HepG2 (cell line): ENCODE results near the gene HRH3. TPM values are rescaled to one million over a fixed set of nuclear protein-coding genes. Genes with fewer than 3 reads are reported as not detected.

Experiments
- CREB1 ChIP-seq, 2 experiments: fragments of 450-650 bp in 1 of 2; IDR thresholded peaks; 2 replicates each; pipeline ENCODE4 v1.6.1; 2016 to 2017; ENCODE audit warnings: control low read depth in 1 of 2, mild to moderate bottlenecking in 1 of 2, missing compliant biosample characterization in 1 of 2, missing genetic modification characterization in 1 of 2
- CSRNP2 ChIP-seq: sonication (generic); formaldehyde crosslinking; conservative IDR thresholded peaks from 2 replicates; pipeline ENCODE4 v1.8.0; 2022; ENCODE audit warnings: low read depth, missing genetic modification reagents
- FOXC1 ChIP-seq: sonication (generic); formaldehyde crosslinking; IDR thresholded peaks from 2 replicates; pipeline ENCODE4 v1.8.0; 2022; ENCODE audit warnings: mild to moderate bottlenecking, missing genetic modification reagents, borderline replicate concordance
- GTF2F1 ChIP-seq: fragments of 150-350 bp; IDR thresholded peaks from 2 replicates; pipeline ENCODE4 v1.6.1; 2014; ENCODE audit warnings: low read length
- NFRKB ChIP-seq: fragments of 450-650 bp; IDR thresholded peaks from 2 replicates; pipeline ENCODE4 v1.6.1; 2017
- TCF7L2 ChIP-seq: IDR thresholded peaks from 2 replicates; pipeline ENCODE4 v1.6.1; 2011; ENCODE audit warnings: mild to moderate bottlenecking, low read depth, low read length, moderate library complexity
- TEAD3 ChIP-seq: optimal IDR thresholded peaks from 2 replicates; pipeline ENCODE3; 2016; ENCODE audit warnings: borderline replicate concordance
- ZNF282 ChIP-seq: fragments of 450-650 bp; IDR thresholded peaks from 2 replicates; pipeline ENCODE4 v1.6.1; 2018; ENCODE audit not compliant: partially characterized antibody
- ZNF367 ChIP-seq: sonication (generic); formaldehyde crosslinking; IDR thresholded peaks from 2 replicates; pipeline ENCODE4 v1.4.0; 2020; ENCODE audit warnings: missing genetic modification reagents, borderline replicate concordance
- polyA plus RNA-seq, 8 experiments: library from polyadenylated mRNA; depleted of rRNA in 3 of 8; stranded (reverse) in 7 of 8; unstranded in 1 of 8; fragments of >200 nt; fragmentation: Illumina TruSeq in 4 of 8; extraction: Trizol in 4 of 8; gene quantifications; 2 replicates each; pipeline versions ENCODE4 v1.2.1 to v1.2.3, GENCODE V29; 2011 to 2016; ENCODE audit warnings: low read depth in 4 of 8, missing spikeins in 1 of 8, mixed read lengths in 1 of 8; ENCODE audit not compliant: insufficient read depth in 1 of 8
- total RNA-seq, 5 experiments: library from RNA; depleted of rRNA; stranded (reverse); fragments of >200 nt; fragmentation: Illumina TruSeq; extraction: Trizol; gene quantifications; 2 replicates each; pipeline ENCODE4 v1.2.3, GENCODE V29; 2016; ENCODE audit warnings: low read depth in 1 of 5
- TF ChIP-seq, protein P1 (sequence below): sonication (generic); formaldehyde crosslinking; IDR thresholded peaks from 2 replicates; pipeline ENCODE4 v1.8.0; 2022; ENCODE audit warnings: mild to moderate bottlenecking, missing genetic modification reagents; ENCODE audit not compliant: insufficient replicate concordance
- TF ChIP-seq, protein P2 (sequence below): sonication (generic); formaldehyde crosslinking; IDR thresholded peaks from 2 replicates; pipeline ENCODE4 v1.9.0; 2021; ENCODE audit warnings: mild to moderate bottlenecking, missing genetic modification reagents
- TF ChIP-seq, protein P3 (sequence below): sonication (generic); formaldehyde crosslinking; IDR thresholded peaks from 2 replicates; pipeline ENCODE4 v1.5.1; 2020; ENCODE audit warnings: missing genetic modification reagents, mild to moderate bottlenecking, borderline replicate concordance
- TF ChIP-seq, protein P4 (sequence below): IDR thresholded peaks from 2 replicates; pipeline ENCODE4 v1.6.1; 2016; ENCODE audit warnings: missing biosample characterization, missing genetic modification reagents, low read depth
- TF ChIP-seq, protein P5 (sequence below): sonication (generic); formaldehyde crosslinking; IDR thresholded peaks from 2 replicates; pipeline ENCODE4 v1.4.0; 2020; ENCODE audit warnings: missing genetic modification reagents, low read depth, mild to moderate bottlenecking, borderline replicate concordance

Gene HRH3
- total and polyA plus RNA-seq, 2 of the 13 experiments (the other 11 are each of a cell fraction or from before 2014, with no cell fraction given), result 0.18 TPM; not detected in 1

DNA sequence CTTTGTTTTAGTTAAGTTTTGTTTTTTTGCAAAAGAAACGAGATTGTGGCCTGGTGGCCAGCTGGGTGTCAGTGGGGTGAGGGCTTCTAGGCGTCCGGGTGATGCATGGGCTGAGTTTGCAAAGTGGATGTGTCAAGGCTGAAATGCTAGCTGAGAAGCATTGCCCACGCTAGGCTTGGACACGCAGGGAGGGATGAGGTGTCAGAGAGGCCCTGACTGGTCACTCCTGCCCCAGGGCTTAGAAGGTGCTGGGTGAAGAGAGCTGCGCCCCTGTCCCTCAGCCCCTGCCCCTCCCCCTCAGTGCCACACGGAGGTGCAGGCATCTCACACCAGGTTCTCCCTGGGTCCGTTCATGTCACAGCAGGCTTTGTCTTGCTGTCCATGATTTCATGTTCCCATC lies 26.4 kb upstream of the HRH3 start (continued):
- TF ChIP-seq ZNF367, result no peak
- TF ChIP-seq TEAD3, result no peak
- no peak for TF ChIP-seq ZNF282
- 0 out of 2 replicates have a peak, but pooled peaks have one; percentile 27 for TF ChIP-seq CSRNP2 (CRISPR knock-in tag)
- no peak for TF ChIP-seq GTF2F1
- TF ChIP-seq, protein P1, sequence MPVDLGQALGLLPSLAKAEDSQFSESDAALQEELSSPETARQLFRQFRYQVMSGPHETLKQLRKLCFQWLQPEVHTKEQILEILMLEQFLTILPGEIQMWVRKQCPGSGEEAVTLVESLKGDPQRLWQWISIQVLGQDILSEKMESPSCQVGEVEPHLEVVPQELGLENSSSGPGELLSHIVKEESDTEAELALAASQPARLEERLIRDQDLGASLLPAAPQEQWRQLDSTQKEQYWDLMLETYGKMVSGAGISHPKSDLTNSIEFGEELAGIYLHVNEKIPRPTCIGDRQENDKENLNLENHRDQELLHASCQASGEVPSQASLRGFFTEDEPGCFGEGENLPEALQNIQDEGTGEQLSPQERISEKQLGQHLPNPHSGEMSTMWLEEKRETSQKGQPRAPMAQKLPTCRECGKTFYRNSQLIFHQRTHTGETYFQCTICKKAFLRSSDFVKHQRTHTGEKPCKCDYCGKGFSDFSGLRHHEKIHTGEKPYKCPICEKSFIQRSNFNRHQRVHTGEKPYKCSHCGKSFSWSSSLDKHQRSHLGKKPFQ (CRISPR knock-in tag), result no peak
- TF ChIP-seq, protein P2, sequence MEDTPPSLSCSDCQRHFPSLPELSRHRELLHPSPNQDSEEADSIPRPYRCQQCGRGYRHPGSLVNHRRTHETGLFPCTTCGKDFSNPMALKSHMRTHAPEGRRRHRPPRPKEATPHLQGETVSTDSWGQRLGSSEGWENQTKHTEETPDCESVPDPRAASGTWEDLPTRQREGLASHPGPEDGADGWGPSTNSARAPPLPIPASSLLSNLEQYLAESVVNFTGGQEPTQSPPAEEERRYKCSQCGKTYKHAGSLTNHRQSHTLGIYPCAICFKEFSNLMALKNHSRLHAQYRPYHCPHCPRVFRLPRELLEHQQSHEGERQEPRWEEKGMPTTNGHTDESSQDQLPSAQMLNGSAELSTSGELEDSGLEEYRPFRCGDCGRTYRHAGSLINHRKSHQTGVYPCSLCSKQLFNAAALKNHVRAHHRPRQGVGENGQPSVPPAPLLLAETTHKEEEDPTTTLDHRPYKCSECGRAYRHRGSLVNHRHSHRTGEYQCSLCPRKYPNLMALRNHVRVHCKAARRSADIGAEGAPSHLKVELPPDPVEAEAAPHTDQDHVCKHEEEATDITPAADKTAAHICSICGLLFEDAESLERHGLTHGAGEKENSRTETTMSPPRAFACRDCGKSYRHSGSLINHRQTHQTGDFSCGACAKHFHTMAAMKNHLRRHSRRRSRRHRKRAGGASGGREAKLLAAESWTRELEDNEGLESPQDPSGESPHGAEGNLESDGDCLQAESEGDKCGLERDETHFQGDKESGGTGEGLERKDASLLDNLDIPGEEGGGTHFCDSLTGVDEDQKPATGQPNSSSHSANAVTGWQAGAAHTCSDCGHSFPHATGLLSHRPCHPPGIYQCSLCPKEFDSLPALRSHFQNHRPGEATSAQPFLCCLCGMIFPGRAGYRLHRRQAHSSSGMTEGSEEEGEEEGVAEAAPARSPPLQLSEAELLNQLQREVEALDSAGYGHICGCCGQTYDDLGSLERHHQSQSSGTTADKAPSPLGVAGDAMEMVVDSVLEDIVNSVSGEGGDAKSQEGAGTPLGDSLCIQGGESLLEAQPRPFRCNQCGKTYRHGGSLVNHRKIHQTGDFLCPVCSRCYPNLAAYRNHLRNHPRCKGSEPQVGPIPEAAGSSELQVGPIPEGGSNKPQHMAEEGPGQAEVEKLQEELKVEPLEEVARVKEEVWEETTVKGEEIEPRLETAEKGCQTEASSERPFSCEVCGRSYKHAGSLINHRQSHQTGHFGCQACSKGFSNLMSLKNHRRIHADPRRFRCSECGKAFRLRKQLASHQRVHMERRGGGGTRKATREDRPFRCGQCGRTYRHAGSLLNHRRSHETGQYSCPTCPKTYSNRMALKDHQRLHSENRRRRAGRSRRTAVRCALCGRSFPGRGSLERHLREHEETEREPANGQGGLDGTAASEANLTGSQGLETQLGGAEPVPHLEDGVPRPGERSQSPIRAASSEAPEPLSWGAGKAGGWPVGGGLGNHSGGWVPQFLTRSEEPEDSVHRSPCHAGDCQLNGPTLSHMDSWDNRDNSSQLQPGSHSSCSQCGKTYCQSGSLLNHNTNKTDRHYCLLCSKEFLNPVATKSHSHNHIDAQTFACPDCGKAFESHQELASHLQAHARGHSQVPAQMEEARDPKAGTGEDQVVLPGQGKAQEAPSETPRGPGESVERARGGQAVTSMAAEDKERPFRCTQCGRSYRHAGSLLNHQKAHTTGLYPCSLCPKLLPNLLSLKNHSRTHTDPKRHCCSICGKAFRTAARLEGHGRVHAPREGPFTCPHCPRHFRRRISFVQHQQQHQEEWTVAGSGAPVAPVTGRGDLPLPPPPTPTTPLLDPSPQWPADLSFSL, result no peak
- TF ChIP-seq, protein P3, sequence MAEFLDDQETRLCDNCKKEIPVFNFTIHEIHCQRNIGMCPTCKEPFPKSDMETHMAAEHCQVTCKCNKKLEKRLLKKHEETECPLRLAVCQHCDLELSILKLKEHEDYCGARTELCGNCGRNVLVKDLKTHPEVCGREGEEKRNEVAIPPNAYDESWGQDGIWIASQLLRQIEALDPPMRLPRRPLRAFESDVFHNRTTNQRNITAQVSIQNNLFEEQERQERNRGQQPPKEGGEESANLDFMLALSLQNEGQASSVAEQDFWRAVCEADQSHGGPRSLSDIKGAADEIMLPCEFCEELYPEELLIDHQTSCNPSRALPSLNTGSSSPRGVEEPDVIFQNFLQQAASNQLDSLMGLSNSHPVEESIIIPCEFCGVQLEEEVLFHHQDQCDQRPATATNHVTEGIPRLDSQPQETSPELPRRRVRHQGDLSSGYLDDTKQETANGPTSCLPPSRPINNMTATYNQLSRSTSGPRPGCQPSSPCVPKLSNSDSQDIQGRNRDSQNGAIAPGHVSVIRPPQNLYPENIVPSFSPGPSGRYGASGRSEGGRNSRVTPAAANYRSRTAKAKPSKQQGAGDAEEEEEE (CRISPR knock-in tag), result no peak
- TF ChIP-seq TCF7L2, result no peak
- TF ChIP-seq, protein P4, sequence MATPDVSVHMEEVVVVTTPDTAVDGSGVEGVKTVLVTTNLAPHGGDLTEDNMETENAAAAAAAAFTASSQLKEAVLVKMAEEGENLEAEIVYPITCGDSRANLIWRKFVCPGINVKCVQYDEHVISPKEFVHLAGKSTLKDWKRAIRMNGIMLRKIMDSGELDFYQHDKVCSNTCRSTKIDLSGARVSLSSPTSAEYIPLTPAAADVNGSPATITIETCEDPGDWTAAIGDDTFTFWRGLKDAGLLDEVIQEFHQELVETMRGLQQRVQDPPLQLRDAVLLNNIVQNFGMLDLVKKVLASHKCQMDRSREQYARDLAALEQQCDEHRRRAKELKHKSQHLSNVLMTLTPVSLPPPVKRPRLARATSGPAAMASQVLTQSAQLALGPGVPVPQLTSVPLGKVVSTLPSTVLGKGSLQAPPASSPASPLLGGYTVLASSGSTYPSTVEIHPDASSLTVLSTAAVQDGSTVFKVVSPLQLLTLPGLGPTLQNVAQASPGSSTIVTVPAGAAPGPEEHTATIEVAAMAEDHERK (CRISPR knock-in tag), result no peak
- no peak for TF ChIP-seq FOXC1
- TF ChIP-seq, protein P5, sequence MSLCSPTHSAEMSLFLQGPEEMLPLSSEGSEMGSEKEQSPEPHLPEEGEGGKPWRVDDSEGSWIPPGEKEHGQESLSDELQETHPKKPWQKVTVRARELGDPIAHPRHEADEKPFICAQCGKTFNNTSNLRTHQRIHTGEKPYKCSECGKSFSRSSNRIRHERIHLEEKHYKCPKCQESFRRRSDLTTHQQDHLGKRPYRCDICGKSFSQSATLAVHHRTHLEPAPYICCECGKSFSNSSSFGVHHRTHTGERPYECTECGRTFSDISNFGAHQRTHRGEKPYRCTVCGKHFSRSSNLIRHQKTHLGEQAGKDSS, result 0 out of 2 replicates have a peak, but pooled peaks have one; percentile 43
- no peak for TF ChIP-seq NFRKB
- TF ChIP-seq CREB1 (IDR thresholded peaks at IDR 0.05), result no peak
- TF ChIP-seq CREB1 (CRISPR knock-in tag; IDR thresholded peaks at IDR 0.05), result no peak
